Suprapubic skin (tissue), 3 donors: ENCODE measurements around the gene ZSCAN22.

Source experiments
- POLR2A ChIP-seq, 2 donors: fragments of 450-650 bp; IDR thresholded peaks; one replicate each; pipeline ENCODE4 v1.6.1; 2017; ENCODE audit warnings: antibody characterized with exemption in 2 of 2, mild to moderate bottlenecking in 2 of 2, moderate library complexity in 2 of 2
- TF ChIP-seq, protein P1 (sequence below), 2 donors: fragments of 200-600 bp in 1 of 2; fragments of 450-650 bp in 1 of 2; sonication (generic) in 1 of 2; IDR thresholded peaks; one replicate each; pipeline ENCODE4 v1.5.1; 2016 to 2019; ENCODE audit warnings: antibody characterized with exemption in 2 of 2, mild to moderate bottlenecking in 1 of 2, moderate library complexity in 1 of 2

DNA sequence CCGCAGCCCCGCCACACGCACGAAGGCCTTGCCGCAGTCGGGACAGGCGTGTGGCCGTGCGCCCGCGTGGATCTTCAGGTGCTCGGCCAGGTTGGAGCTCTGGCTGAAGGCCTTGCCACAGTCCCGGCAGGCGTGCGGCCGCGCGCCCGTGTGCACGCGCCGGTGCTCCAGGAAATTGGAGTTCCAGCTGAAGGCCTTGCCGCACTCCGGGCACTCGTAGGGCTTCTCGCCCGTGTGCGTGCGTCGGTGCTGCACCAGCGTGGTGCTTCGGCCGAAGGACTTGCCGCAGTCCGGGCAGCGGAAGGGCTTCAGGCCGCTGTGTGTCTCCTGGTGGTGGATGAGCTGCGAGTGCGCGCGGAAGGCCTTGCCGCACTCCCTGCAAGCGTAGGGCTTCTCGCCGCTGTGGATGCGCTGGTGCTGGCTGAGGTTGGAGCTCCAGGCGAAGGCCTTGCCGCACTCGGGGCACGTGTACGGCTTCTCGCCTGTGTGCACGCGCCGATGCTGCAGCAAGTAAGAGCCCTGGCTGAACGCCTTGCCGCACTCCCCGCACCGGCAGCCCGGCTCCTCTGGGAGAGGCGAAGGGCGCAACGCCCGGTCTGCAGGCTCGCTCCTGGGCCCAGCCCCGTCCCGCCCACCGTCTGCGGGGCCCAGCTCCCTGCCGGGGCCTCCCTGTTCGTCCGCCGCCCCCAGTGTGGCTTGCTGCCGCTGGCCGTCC, 30.1 kb downstream of the ZSCAN22 start:
- no peak for TF ChIP-seq POLR2A (IDR thresholded peaks at IDR 0.05)
- TF ChIP-seq, protein P1, sequence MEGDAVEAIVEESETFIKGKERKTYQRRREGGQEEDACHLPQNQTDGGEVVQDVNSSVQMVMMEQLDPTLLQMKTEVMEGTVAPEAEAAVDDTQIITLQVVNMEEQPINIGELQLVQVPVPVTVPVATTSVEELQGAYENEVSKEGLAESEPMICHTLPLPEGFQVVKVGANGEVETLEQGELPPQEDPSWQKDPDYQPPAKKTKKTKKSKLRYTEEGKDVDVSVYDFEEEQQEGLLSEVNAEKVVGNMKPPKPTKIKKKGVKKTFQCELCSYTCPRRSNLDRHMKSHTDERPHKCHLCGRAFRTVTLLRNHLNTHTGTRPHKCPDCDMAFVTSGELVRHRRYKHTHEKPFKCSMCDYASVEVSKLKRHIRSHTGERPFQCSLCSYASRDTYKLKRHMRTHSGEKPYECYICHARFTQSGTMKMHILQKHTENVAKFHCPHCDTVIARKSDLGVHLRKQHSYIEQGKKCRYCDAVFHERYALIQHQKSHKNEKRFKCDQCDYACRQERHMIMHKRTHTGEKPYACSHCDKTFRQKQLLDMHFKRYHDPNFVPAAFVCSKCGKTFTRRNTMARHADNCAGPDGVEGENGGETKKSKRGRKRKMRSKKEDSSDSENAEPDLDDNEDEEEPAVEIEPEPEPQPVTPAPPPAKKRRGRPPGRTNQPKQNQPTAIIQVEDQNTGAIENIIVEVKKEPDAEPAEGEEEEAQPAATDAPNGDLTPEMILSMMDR (IDR thresholded peaks at IDR 0.05), result no peak
